NB4 (cell line): ENCODE results near the gene BNIPL.

Experiments used
- DNase-seq: peaks from one replicate; pipeline ENCODE4 v3.0.0; 2010; ENCODE audit warnings: low read depth
- H3K4me3 ChIP-seq: one replicate; pipeline ENCODE4 v1.5.1; 2011; ENCODE audit warnings: mild to moderate bottlenecking, low read depth, low read length, moderate library complexity
- MYC ChIP-seq: IDR thresholded peaks from 2 replicates; pipeline ENCODE4 v1.6.1; 2011; ENCODE audit warnings: low read depth, low read length
- POLR2A ChIP-seq: IDR thresholded peaks from 2 replicates; pipeline ENCODE4 v1.6.1; 2011; ENCODE audit warnings: mild to moderate bottlenecking; ENCODE audit not compliant: insufficient read length; ENCODE audit errors: extremely low read depth
- TF ChIP-seq, protein P1 (sequence below): IDR thresholded peaks from one replicate; pipeline ENCODE4 v1.5.1; 2012; ENCODE audit warnings: low read depth, low read length
- TF ChIP-seq, protein P2 (sequence below): IDR thresholded peaks from 2 replicates; pipeline ENCODE4 v1.6.1; 2011; ENCODE audit warnings: low read depth, low read length

Gene BNIPL

DNA sequence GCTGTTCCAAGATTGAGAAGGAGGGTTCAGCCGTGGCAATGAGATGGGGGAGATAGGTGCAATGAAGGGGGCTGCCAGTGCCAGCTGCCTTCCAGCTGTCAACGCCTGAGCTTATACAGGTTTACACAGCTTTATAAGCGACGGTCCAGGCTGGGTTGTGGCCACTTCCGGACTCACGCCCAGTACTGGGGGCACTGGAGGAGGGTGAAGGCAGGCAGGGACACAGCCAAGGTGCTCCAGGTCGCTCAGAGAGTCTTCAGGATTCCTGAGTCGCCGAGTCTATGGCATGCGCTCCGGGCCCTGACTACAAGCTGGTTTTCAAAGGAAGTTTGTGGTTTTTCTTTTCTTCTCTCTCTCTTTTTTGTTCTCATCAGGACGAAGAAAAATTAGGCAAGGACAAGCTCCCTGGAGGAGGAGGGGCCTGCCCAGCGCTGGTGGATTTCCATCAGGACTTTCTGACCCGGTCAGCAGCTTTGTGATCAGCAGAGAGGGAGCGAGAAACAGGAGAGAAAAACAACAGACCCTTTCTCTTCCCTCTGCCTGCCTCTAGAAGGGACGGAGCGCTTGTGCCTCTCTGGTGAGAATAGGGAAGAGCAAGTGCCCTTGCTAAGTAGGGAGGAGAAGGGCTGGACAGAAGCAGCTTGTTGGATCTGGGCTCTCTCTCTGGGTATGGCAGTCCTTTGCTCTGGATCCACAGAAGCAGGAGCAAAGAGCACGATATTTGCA lies 29.9 kb upstream of the BNIPL start, which contains the start of gene MINDY1:
MINDY1 (minus strand) TSS at position 576 of the 726 bp plus-strand sequence. CDS start 4,285 bp downstream, outside the sequence.
- H3K4me3 ChIP-seq, result peak within 1 kb of the TSS; percentile 68
- TF ChIP-seq POLR2A (peak; percentile 18), MYC (no peak)
- TF ChIP-seq, protein P1, sequence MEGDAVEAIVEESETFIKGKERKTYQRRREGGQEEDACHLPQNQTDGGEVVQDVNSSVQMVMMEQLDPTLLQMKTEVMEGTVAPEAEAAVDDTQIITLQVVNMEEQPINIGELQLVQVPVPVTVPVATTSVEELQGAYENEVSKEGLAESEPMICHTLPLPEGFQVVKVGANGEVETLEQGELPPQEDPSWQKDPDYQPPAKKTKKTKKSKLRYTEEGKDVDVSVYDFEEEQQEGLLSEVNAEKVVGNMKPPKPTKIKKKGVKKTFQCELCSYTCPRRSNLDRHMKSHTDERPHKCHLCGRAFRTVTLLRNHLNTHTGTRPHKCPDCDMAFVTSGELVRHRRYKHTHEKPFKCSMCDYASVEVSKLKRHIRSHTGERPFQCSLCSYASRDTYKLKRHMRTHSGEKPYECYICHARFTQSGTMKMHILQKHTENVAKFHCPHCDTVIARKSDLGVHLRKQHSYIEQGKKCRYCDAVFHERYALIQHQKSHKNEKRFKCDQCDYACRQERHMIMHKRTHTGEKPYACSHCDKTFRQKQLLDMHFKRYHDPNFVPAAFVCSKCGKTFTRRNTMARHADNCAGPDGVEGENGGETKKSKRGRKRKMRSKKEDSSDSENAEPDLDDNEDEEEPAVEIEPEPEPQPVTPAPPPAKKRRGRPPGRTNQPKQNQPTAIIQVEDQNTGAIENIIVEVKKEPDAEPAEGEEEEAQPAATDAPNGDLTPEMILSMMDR, result peak; percentile 45
- TF ChIP-seq, protein P2, sequence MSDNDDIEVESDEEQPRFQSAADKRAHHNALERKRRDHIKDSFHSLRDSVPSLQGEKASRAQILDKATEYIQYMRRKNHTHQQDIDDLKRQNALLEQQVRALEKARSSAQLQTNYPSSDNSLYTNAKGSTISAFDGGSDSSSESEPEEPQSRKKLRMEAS, result no peak
- peak; percentile 84 for DNase-seq

DNA sequence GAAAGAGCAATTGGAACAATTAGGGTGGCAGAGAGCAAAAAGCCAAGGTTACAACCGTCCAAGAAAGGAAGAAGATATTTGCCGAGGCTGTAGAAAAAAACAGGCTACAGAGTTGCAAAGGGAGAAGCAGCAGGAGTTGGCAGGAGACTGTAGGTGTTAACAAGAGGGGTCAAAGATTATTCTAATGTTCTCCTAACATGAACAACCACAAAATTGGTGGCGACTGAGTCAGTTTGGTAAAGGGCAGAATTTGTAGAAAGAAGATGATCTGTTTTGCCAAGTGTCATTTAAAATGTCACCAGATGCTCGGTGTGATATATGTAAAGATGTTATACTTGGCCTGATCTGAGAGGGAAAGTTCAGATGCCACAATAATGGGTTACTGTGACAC lies 28.5 kb upstream of the BNIPL start:
- DNase-seq, result no peak
- H3K4me3 ChIP-seq, result peak overlapping the region; percentile 49
- TF ChIP-seq POLR2A, result no peak
- TF ChIP-seq MYC, result no peak
- TF ChIP-seq, protein P1, result no peak
- TF ChIP-seq, protein P2, result no peak

DNA sequence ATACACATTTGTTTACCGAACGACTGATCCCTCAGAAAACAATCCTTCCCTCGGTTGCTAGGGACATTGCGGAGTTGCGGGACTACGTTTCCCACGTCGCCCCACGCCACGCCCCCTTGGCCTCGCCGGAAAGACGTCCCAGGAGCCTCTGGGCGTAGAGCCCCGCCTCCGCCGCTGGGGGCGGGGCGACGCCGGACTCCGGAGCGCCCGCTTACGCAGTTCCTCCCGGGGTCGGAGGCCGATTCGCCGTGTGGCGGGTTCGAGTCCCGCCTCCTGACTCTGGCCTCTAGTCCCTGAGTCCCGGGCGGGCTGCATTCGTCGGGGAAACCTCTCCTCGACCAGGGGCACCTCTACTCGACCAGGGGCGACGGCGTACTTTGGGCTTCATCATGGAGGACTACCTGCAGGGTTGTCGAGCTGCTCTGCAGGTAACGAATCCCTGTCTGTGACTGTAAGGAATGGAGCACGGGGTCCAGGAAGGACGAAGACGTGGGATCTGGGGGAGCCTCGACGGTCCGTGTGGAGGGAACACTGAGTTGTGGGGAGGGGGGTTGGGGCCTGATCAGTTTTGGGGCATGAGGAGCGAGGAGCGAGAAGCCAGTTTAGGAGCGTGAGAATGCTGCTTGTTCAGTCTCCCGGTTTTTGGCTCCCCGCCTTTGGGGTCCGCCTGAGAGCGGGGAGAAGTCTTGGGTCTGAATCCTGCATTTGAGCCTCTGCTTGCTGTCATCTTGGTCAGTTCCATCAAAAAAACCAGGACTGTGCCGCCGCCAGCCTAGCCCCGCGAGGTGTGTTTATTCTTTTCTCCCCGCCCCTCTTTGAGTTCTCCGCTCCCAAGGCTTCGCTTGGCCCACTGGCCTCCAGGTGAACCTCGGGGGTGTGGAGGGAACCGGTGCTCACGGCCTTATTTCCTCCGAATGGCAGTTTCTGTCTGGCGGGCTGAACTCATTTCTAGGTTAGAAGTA lies 27.9 kb upstream of the BNIPL start, which contains the start of gene PRUNE1:
PRUNE1 (plus strand) TSS at position 206 of the 962 bp plus-strand sequence; CDS start at position 390, 184 bp downstream.
- peak within 1 kb of the TSS; percentile 92 for H3K4me3 ChIP-seq
- DNase-seq, result peak; percentile 93
- TF ChIP-seq, protein P1, result no peak
- TF ChIP-seq POLR2A (peak; percentile 43), MYC (peak; percentile 36; the same call in 1 of the 2 replicates)
- TF ChIP-seq, protein P2, result 0 out of 2 replicates have a peak, but pooled peaks have one; percentile 39

DNA sequence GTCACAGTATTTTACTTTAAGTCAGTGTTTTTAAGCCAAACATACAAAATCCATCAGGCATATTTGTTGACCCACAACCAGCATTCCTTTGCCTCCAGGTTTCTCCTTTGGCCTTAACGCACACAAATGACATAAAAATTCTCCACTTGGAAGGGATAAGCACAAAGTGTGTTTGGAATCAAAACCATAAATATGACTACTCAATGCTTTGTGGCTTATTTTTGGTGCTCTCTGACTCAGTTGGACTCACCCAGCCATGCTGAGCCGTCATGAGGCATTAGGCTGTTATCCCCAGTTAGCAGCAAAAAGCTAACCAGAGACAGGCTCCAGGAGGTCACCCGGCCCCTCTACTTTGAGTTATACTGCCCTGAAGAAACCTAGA lies 27.2 kb upstream of the BNIPL start:
- peak overlapping the region; percentile 92 for H3K4me3 ChIP-seq
- DNase-seq, result no peak
- no peak for TF ChIP-seq POLR2A
- TF ChIP-seq MYC, result no peak
- TF ChIP-seq, protein P2, result no peak
- TF ChIP-seq, protein P1, result no peak

DNA sequence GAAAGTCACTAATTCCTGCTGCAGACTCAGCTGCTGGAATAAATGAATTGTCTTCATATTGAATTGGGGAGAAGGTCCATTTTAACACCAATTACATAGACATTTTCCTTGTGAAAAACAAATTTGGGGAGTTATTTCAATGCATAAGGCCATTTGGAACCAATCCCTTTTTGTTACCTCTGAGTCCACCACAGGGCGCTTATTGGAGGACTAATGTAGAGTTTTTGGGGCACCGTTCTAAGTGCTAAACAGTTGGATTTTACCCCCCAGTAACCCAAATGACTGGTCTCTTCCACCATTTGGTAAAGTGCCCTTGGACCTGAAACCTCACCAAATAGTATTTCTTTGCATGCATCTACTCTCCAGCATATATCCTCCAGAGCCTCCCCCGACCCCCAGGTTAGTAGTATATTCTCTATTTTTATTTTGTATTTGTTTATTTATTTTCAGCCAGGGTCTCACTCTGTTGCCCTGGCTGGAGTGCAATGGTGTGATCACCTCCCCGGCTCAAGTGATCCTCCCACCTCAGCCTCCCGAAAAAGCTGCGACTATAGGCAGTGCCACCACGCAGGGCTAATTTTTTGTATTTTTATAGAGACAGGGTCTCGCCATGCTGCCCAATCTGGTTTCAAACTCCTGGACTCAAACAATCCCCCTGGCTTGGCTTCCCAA lies 26.6 kb upstream of the BNIPL start:
- TF ChIP-seq POLR2A, result no peak
- TF ChIP-seq, protein P1, result no peak
- TF ChIP-seq, protein P2, result no peak
- TF ChIP-seq MYC, result no peak
- no peak for DNase-seq
- peak overlapping the region; percentile 16 for H3K4me3 ChIP-seq
